Mucosa of rectum (tissue), 2 donors: ENCODE data around the gene CACNA1E.
A peak's percentile ranks its signal among the peaks of the same experiment; 100 is the strongest.

ENCODE experiments used
- H3K27ac ChIP-seq, 2 donors: one replicate each; pipeline ENCODE4 v1.7.0; 2013; ENCODE audit warnings: inconsistent platforms in 2 of 2, low read depth in 2 of 2, low read length in 2 of 2
- H3K27me3 ChIP-seq, 2 donors: one replicate each; pipeline ENCODE4 v1.7.0; 2013; ENCODE audit warnings: low read length in 2 of 2; ENCODE audit not compliant: control insufficient read depth in 2 of 2, insufficient read depth in 2 of 2
- H3K36me3 ChIP-seq, 2 donors: one replicate each; pipeline ENCODE4 v1.7.0; 2013; ENCODE audit warnings: low read length in 2 of 2; ENCODE audit not compliant: control insufficient read depth in 2 of 2, insufficient read depth in 2 of 2
- H3K4me1 ChIP-seq, 2 donors: one replicate each; pipeline ENCODE4 v1.7.0; 2013; ENCODE audit warnings: low read length in 2 of 2, mild to moderate bottlenecking in 1 of 2; ENCODE audit not compliant: control insufficient read depth in 2 of 2, insufficient read depth in 2 of 2
- H3K4me3 ChIP-seq, 2 donors: one replicate each; pipeline ENCODE4 v1.7.0; 2013; ENCODE audit warnings: low read length in 2 of 2
- H3K9ac ChIP-seq, 2 donors: one replicate each; pipeline ENCODE4 v1.7.0; 2013; ENCODE audit warnings: low read length in 2 of 2, low read depth in 1 of 2, mild to moderate bottlenecking in 1 of 2
- H3K9me3 ChIP-seq, 2 donors: one replicate each; pipeline ENCODE4 v1.7.0; 2013; ENCODE audit warnings: low read length in 2 of 2; ENCODE audit not compliant: control insufficient read depth in 2 of 2
- donor health status: healthy.
- donor health status: Normal muscosa, but diverticular disease.

CACNA1E gene

DNA sequence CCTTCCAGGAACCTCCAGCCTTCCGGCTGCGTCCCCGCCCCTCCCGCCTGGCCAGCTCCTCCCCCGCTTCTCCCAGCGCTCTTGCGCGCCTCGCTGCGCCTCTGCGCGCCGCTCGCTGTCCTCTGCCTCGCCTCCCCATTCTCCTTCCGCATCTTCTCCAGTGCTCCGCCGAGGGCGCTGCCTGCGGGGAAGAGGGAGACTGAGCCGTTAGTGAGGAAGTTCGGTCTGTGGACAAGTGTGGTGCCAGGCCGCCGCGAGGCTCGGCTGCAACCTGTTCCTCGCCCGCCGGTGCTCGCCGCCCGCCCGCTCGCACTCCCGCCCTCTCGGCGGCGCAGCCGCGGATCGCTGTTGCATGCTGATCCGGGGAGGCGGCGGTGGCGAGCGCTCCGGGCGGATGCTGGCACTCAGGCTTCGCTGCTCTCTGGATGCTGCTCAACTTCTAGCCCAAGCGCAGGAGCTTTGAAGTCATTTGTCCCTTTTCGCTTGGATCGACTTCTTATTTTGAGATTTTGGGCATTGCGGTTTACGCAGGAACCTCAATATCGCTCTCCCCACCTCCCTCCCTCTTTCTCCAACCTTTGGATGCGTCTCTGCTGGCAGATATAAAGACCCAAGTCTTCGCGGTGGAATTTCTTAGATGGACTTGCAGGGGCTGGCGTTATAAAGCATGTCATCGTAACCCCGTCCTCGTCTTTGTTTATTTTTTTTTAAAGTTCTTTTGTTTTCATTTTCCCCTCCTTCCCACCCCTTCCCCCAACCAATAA, 614 bp upstream of the CACNA1E start:
- H3K9me3 ChIP-seq, result peaks cover 0 to 2% of the 10 kb centered on the region in 2 donors
- no peak overlapping the region for H3K27ac ChIP-seq
- peaks cover 34 to 41% of the 10 kb centered on the region in 2 donors for H3K27me3 ChIP-seq
- no peaks in the 10 kb centered on the region for H3K36me3 ChIP-seq
- no peaks in the 10 kb centered on the region for H3K4me1 ChIP-seq
- peak overlapping the region; percentile 17 to 51 for H3K4me3 ChIP-seq
- no peak overlapping the region for H3K9ac ChIP-seq

GRCh38 chr1:181484821-181485220, 1.5 kb downstream of the CACNA1E start:
- Histone ChIP-seq H3K4me3 (no peak overlapping the region), H3K9me3 (peaks cover 0 to 2% of the 10 kb centered on the region in 2 donors), H3K4me1 (no peaks in the 10 kb centered on the region), H3K36me3 (no peaks in the 10 kb centered on the region), H3K9ac (no peak overlapping the region), H3K27ac (no peak overlapping the region), H3K27me3 (peaks cover 34 to 41% of the 10 kb centered on the region in 2 donors)

- H3K27ac ChIP-seq, result no peak overlapping the region
- H3K9ac ChIP-seq, result no peak overlapping the region
- H3K9me3 ChIP-seq, result peaks cover 0 to 2% of the 10 kb centered on the region in 2 donors
- H3K4me3 ChIP-seq, result no peak overlapping the region
- H3K27me3 ChIP-seq, result peaks cover 34 to 41% of the 10 kb centered on the region in 2 donors
- no peaks in the 10 kb centered on the region for H3K36me3 ChIP-seq
- no peaks in the 10 kb centered on the region for H3K4me1 ChIP-seq
Observed at GRCh38 chr1:181485287-181486097, 2.2 kb downstream of the CACNA1E start.

GRCh38 chr1:181486098-181486420, 2.7 kb downstream of the CACNA1E start:
- Histone ChIP-seq H3K4me3 (no peak overlapping the region), H3K27ac (no peak overlapping the region), H3K9ac (no peak overlapping the region), H3K4me1 (no peaks in the 10 kb centered on the region), H3K9me3 (peaks cover 0 to 2% of the 10 kb centered on the region in 2 donors), H3K27me3 (peaks cover 30 to 45% of the 10 kb centered on the region in 2 donors), H3K36me3 (no peaks in the 10 kb centered on the region)

GRCh38 chr1:181488866-181489265, 5.5 kb downstream of the CACNA1E start:
- Histone ChIP-seq H3K27me3 (peaks cover 21 to 37% of the 10 kb centered on the region in 2 donors), H3K27ac (no peak overlapping the region)

DNA sequence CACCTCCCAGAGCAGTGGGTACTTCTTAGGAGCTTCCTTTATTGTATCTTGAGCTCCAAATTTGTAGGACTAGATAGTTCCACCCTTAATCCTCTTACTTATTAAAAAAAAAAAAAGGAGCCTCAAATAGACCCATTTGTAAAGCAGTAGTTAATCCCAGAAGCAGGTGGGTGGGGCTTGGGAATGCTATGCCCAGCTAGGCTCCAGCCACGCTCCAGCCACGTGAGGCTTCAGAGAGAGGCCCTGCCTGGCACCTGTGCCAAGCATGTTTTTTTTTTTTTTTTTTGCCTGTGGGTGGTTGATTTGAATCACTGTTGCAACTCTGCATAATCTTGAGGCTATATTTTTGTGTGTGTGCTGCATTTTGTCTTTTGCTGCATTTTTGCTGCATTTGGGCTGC, 7.0 kb downstream of the CACNA1E start:
- Histone ChIP-seq H3K4me1 (no peaks in the 10 kb centered on the region), H3K27me3 (peaks cover 8 to 25% of the 10 kb centered on the region in 2 donors), H3K4me3 (no peak overlapping the region), H3K27ac (no peak overlapping the region), H3K36me3 (no peaks in the 10 kb centered on the region), H3K9me3 (no peaks in the 10 kb centered on the region), H3K9ac (no peak overlapping the region)

More at GRCh38 chr1:181488866-181489265, 5.5 kb downstream of the CACNA1E start:
- no peak overlapping the region for H3K4me3 ChIP-seq
- H3K9me3 ChIP-seq, result no peaks in the 10 kb centered on the region
- no peak overlapping the region for H3K9ac ChIP-seq
- H3K36me3 ChIP-seq, result no peaks in the 10 kb centered on the region
- H3K4me1 ChIP-seq, result no peaks in the 10 kb centered on the region

- Histone ChIP-seq H3K4me3 (no peak overlapping the region), H3K9me3 (no peaks in the 10 kb centered on the region), H3K27ac (no peak overlapping the region), H3K27me3 (peaks cover 2 to 19% of the 10 kb centered on the region in 2 donors), H3K4me1 (no peaks in the 10 kb centered on the region), H3K9ac (no peak overlapping the region), H3K36me3 (no peaks in the 10 kb centered on the region)
Observed at GRCh38 chr1:181490740-181491712, 7.7 kb downstream of the CACNA1E start.

DNA sequence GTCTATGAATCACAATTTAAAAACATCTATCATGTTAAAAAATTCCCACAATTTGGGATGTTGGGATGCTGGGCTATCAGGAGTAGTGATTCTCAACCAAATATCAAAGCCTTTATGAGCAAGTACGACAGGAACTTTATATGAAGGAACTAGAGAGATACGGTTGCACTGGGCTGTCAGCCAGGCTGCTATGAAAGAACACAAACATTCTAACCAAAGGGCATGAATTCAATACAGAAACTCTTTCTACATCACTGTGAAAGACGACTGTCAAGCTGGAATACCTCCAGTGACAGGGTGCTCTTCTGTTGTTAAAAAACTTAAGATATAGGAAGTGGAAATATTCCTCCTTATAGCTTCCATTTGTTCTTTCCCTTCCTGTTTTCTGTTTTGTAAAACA, 9.8 kb downstream of the CACNA1E start:
- Histone ChIP-seq H3K9me3 (no peaks in the 10 kb centered on the region), H3K36me3 (no peaks in the 10 kb centered on the region), H3K27ac (no peak overlapping the region), H3K27me3 (peaks cover 0 to 9% of the 10 kb centered on the region in 2 donors), H3K4me1 (no peaks in the 10 kb centered on the region), H3K4me3 (no peak overlapping the region), H3K9ac (no peak overlapping the region)

DNA sequence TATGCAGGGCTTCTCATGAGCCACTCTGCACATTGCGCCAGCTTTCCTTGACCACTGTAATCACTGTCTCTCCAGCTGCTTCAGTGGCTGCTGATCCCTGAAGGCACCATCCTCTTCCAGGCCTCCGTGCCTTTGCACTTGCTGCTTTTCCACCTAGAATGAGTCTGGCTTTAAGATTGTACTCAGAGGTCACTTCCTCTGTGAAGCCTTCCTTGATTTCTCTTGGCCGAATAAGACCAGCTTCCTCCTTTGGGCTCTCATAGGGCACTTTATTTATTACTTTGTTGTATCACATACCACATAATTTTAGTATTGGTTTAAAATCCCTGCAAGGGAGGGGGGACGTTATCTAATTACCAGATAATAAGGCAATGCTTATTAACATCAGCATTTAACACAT, 10.6 kb downstream of the CACNA1E start:
- Histone ChIP-seq H3K36me3 (no peaks in the 10 kb centered on the region), H3K27me3 (peaks cover 0 to 9% of the 10 kb centered on the region in 2 donors), H3K4me1 (no peaks in the 10 kb centered on the region), H3K9ac (no peak overlapping the region), H3K4me3 (no peak overlapping the region), H3K9me3 (no peaks in the 10 kb centered on the region), H3K27ac (no peak overlapping the region)
